Measurements from ENCODE around the gene IL15. TPM values are rescaled to one million over a fixed set of nuclear protein-coding genes. Genes with fewer than 3 reads are reported as not detected.

Gene IL15
- total and polyA plus RNA-seq, 2 experiments from 2014 or later, result not detected

GRCh38 chr4:141669501-141669900, 33.1 kb downstream of the IL15 start:
- Histone ChIP-seq H3K27ac (no peak overlapping the region), H3K27me3 (no peaks in the 10 kb centered on the region), H3K36me3 (no peaks in the 10 kb centered on the region), H3K4me1 (ENCODE audit: low read depth) (no peaks in the 10 kb centered on the region), H3K4me3 (no peak overlapping the region), H3K9me3 (ENCODE audit: low read depth) (no peaks in the 10 kb centered on the region)
- no peak for TF ChIP-seq CTCF (IDR thresholded peaks at IDR 0.05; ENCODE audit: low read depth, low read length)
- DNase-seq (ENCODE audit: low read depth in 1 of 2, low spot score in 1 of 2), result no peak

GRCh38 chr4:141675384-141675783, 39.0 kb downstream of the IL15 start:
- Histone ChIP-seq H3K4me3 (no peak overlapping the region), H3K27ac (no peak overlapping the region), H3K9me3 (ENCODE audit: low read depth) (no peaks in the 10 kb centered on the region), H3K27me3 (no peaks in the 10 kb centered on the region), H3K4me1 (ENCODE audit: low read depth) (no peaks in the 10 kb centered on the region), H3K36me3 (no peaks in the 10 kb centered on the region)
- no peak for DNase-seq (ENCODE audit: low read depth in 1 of 2, low spot score in 1 of 2)
- no peak for TF ChIP-seq CTCF (IDR thresholded peaks at IDR 0.05; ENCODE audit: low read depth, low read length)

- no peak overlapping the region for H3K27ac ChIP-seq
- H3K27me3 ChIP-seq, result no peaks in the 10 kb centered on the region
- H3K4me3 ChIP-seq, result no peak overlapping the region
- no peak for DNase-seq (ENCODE audit: low read depth in 1 of 2, low spot score in 1 of 2)
- TF ChIP-seq CTCF (IDR thresholded peaks at IDR 0.05; ENCODE audit: low read depth, low read length), result no peak
- H3K4me1 ChIP-seq (ENCODE audit: low read depth), result no peaks in the 10 kb centered on the region
- H3K36me3 ChIP-seq, result no peaks in the 10 kb centered on the region
- H3K9me3 ChIP-seq (ENCODE audit: low read depth), result no peaks in the 10 kb centered on the region
Measured at GRCh38 chr4:141676087-141676670, 39.8 kb downstream of the IL15 start.

- Histone ChIP-seq H3K36me3 (no peaks in the 10 kb centered on the region), H3K9me3 (ENCODE audit: low read depth) (no peaks in the 10 kb centered on the region), H3K27me3 (no peaks in the 10 kb centered on the region), H3K27ac (no peak overlapping the region), H3K4me1 (ENCODE audit: low read depth) (no peaks in the 10 kb centered on the region), H3K4me3 (no peak overlapping the region)
- TF ChIP-seq CTCF (IDR thresholded peaks at IDR 0.05; ENCODE audit: low read depth, low read length), result no peak
- no peak for DNase-seq (ENCODE audit: low read depth in 1 of 2, low spot score in 1 of 2)
Measured at GRCh38 chr4:141680060-141680459, 43.7 kb downstream of the IL15 start.

- no peak overlapping the region for H3K4me3 ChIP-seq
- H3K9me3 ChIP-seq (ENCODE audit: low read depth), result no peaks in the 10 kb centered on the region
- no peaks in the 10 kb centered on the region for H3K36me3 ChIP-seq
- no peak overlapping the region for H3K27ac ChIP-seq
- no peaks in the 10 kb centered on the region for H3K4me1 ChIP-seq (ENCODE audit: low read depth)
- TF ChIP-seq CTCF (IDR thresholded peaks at IDR 0.05; ENCODE audit: low read depth, low read length), result no peak
- H3K27me3 ChIP-seq, result no peaks in the 10 kb centered on the region
- DNase-seq (ENCODE audit: low read depth in 1 of 2, low spot score in 1 of 2), result no peak
Measured at GRCh38 chr4:141684785-141685184, 48.4 kb downstream of the IL15 start.

All from cardiac muscle cell (in vitro differentiated cells and primary cell).